CD4-positive, alpha-beta T cell treated with Interleukin-15 for 1 hour (primary cell): ENCODE data around the gene SIX5.

Experiments used
- DNase-seq: peaks from one replicate; pipeline ENCODE4 v3.0.0-alpha.2; 2020

SIX5 gene

GRCh38 chr19:45772912-45773311 lies 3.9 kb upstream of the SIX5 start:
- DNase-seq: no peak

- no peak for DNase-seq
Observed at GRCh38 chr19:45772130-45772840, 3.2 kb upstream of the SIX5 start.

GRCh38 chr19:45771311-45771933 lies 2.4 kb upstream of the SIX5 start:
- DNase-seq: no peak

- DNase-seq: peak; percentile 91
Observed at GRCh38 chr19:45770192-45771101, 1.4 kb upstream of the SIX5 start.

DNA sequence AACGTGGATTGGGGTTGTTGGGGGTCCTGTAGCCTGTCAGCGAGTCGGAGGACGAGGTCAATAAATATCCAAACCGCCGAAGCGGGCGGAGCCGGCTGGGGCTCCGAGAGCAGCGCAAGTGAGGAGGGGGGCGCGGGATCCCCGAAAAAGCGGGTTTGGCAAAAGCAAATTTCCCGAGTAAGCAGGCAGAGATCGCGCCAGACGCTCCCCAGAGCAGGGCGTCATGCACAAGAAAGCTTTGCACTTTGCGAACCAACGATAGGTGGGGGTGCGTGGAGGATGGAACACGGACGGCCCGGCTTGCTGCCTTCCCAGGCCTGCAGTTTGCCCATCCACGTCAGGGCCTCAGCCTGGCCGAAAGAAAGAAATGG lies 754 bp upstream of the SIX5 start:
- DNase-seq: no peak

DNA sequence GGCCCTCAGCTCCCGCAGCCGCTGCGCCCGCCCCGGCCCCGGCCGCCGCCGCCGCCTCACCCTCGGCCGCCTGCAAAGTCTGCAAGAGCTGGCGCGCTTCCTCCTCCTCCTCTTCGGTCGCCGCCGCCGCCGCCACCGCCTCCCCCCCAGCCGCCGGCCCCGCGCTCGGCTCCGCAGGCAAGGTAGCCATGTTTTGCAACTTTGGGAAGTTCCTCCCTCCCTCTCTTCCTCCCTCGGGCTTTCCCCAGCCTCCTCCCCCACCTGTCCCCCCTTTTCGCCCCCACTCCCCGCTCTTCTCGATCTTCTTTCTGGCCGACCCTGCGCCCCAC lies 433 bp downstream of the SIX5 start:
- DNase-seq: peak; percentile 38

- no peak for DNase-seq
Observed at GRCh38 chr19:45767881-45768654, 984 bp downstream of the SIX5 start.

- DNase-seq: no peak
Observed at GRCh38 chr19:45767410-45767880, 1.6 kb downstream of the SIX5 start.

- DNase-seq: no peak
Observed at GRCh38 chr19:45766869-45767346, 2.1 kb downstream of the SIX5 start.

DNA sequence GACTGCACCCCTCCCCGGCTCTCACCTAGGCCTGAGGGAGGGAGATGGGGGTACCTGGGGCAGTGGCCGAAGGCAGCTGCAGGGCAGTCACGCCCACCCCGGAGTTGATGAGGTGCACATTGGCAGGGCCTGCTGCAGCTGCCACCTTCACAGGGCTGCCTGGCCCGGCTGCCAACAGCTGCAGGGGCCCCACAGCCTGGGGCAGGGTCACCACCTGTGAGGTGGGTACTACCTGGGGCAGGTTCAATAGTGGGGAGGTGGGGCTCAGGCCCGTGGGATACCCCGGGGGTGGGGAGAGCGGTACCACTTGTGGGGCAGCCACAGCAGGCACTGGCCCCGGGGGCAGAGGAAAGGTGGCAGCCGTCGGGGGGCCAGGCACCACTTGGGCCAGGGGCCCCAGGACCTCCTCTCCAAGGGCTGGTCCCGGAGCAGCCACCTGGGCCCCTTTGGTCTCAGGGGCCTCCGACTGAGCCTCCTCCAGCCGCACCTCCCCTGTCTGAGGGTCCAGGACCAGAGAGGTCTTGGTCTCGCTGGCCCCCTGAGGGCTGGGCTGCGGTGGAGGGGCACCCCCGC lies 2.7 kb downstream of the SIX5 start:
- DNase-seq: no peak

DNA sequence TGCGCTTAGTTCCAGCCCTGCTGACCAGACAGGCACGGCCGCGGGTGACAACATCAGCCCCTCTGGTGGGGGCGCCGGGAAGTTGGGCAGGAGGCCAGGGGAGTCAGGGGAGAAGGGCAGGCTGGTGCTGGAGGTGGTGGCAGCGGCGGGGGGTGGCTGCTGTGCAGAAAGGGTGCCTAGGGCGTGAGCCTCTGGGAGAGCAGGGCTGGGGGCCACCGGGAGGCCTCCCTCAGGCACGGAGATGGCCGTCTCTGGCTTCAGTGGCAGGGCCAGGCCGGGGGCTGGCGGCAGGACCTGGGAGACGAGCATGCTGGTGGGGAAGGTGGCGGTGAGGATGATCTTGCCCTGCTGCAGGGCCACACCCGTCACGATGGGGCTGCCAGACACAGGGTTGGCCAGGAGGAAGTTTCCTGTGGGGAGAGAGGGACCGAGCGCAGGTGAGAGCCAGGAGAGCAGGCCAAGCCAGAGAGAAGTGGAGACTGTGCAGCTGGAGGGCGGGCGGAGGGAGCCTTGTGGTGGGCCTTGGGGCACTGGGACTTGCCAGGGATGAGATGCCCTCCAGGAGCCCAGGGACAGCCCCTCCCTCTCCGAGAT lies 3.3 kb downstream of the SIX5 start:
- no peak for DNase-seq

GRCh38 chr19:45764945-45765701 lies 3.9 kb downstream of the SIX5 start:
- DNase-seq: no peak

GRCh38 chr19:45764475-45764874 lies 4.6 kb downstream of the SIX5 start:
- no peak for DNase-seq

GRCh38 chr19:45763691-45764294 lies 5.3 kb downstream of the SIX5 start:
- DNase-seq: no peak

- DNase-seq: no peak
Observed at GRCh38 chr19:45762870-45763631, 6.0 kb downstream of the SIX5 start.

- no peak for DNase-seq
Observed at GRCh38 chr19:45761714-45762113, 7.3 kb downstream of the SIX5 start.

- DNase-seq: no peak
Observed at GRCh38 chr19:45758921-45759320, 10.1 kb downstream of the SIX5 start.

DNA sequence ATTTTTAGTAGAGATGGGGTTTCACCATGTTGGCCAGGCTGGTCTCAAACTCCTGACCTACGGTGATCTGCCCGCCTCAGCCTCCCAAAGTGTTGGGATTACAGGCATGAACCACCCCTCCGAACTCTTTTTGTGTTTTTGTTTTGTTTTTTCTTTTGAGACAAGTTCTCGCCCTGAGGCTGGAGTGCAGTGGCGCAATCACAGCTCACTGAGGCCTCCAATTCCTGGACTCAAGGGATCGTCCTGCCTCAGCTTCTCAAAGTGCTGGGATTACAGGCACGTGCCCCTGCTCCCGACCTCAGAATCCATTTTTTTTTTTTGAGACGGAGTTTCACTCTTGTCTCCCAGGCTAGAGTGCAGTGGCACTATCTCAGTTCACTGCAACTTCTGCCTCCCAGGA lies 11.4 kb downstream of the SIX5 start:
- no peak for DNase-seq

DNA sequence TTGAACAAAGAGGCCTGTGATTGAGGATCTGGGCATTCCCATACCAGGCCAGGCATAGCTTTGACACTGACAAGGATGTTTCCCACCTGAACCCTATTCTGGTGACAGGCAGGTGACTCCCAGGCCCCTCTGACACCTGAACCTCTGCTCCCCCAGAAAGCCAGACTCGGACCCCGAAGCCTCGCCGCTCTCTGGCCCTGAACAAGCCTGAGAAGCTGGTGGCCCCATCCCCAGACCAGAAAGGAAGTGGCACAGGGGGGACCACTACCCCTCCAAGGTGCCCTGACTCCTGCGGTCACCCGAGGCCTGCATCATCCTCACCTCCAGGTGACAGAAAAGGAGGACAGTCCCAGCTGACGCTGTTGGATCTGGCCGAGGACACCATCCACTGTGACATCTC lies 14.7 kb downstream of the SIX5 start:
- no peak for DNase-seq

- DNase-seq: no peak
Observed at GRCh38 chr19:45753548-45753947, 15.5 kb downstream of the SIX5 start.
